ENCODE results near the gene CD27.

CD27 gene

GRCh38 chr12:6434205-6435140 lies 10.3 kb upstream of the CD27 start:
- no peak for TF ChIP-seq CTCF (IDR thresholded peaks at IDR 0.05; ENCODE audit: control extremely low read depth, extremely low read depth, low read depth, missing control alignments)
- CTCF ChIA-PET, result interaction anchor here (0.8 to 3.8 kb wide), 10 partner anchors 10 to 120 kb away, joined by 3 to 22 read pairs (median 6); partner anchors contain the start of gene CD27
- DNase-seq (ENCODE audit: extremely low spot score), result no peak
- POLR2A ChIA-PET, result interaction anchor here (0.6 to 1.6 kb wide), 6 partner anchors 13 to 104 kb away, joined by 3 to 4 read pairs (median 4); partner anchors contain the start of genes TAPBPL and VAMP1

GRCh38 chr12:6435961-6436715 lies 8.6 kb upstream of the CD27 start:
- no peak for TF ChIP-seq CTCF (IDR thresholded peaks at IDR 0.05; ENCODE audit: control extremely low read depth, extremely low read depth, low read depth, missing control alignments)
- POLR2A ChIA-PET, result no interaction called here
- CTCF ChIA-PET, result interaction anchor here (1.0 to 1.5 kb wide), 5 partner anchors 9 to 29 kb away, joined by 3 to 7 read pairs (median 4); partner anchors contain the start of gene CD27
- no peak for DNase-seq (ENCODE audit: extremely low spot score)

GRCh38 chr12:6437586-6437985 lies 7.2 kb upstream of the CD27 start:
- ChIA-PET POLR2A (no interaction called here), CTCF (interaction anchor here (1.1 to 4.2 kb wide), 4 partner anchors 15 to 100 kb away, joined by 3 to 28 read pairs (median 4); no protein-coding TSS in a partner anchor)
- DNase-seq (ENCODE audit: extremely low spot score), result no peak
- no peak for TF ChIP-seq CTCF (IDR thresholded peaks at IDR 0.05; ENCODE audit: control extremely low read depth, extremely low read depth, low read depth, missing control alignments)

GRCh38 chr12:6438345-6438744 lies 6.4 kb upstream of the CD27 start:
- DNase-seq (ENCODE audit: extremely low spot score), result no peak
- no peak for TF ChIP-seq CTCF (IDR thresholded peaks at IDR 0.05; ENCODE audit: control extremely low read depth, extremely low read depth, low read depth, missing control alignments)
- CTCF ChIA-PET, result interaction anchor here (1.4 to 4.2 kb wide), 5 partner anchors 15 to 99 kb away, joined by 3 to 28 read pairs (median 6); no protein-coding TSS in a partner anchor
- POLR2A ChIA-PET, result no interaction called here

GRCh38 chr12:6440391-6440790 lies 4.4 kb upstream of the CD27 start:
- DNase-seq (ENCODE audit: extremely low spot score), result no peak
- TF ChIP-seq CTCF (IDR thresholded peaks at IDR 0.05; ENCODE audit: control extremely low read depth, extremely low read depth, low read depth, missing control alignments), result no peak
- ChIA-PET CTCF (interaction anchor here (0.7 to 4.2 kb wide), 5 partner anchors 10 to 97 kb away, joined by 3 to 28 read pairs (median 4); no protein-coding TSS in a partner anchor), POLR2A (no interaction called here)

- no peak for TF ChIP-seq CTCF (IDR thresholded peaks at IDR 0.05; ENCODE audit: control extremely low read depth, extremely low read depth, low read depth, missing control alignments)
- ChIA-PET CTCF (interaction anchor here (1.0 to 12.1 kb wide), 8 partner anchors 8 to 96 kb away, joined by 3 to 91 read pairs (median 7); partner anchors contain the start of gene TAPBPL), POLR2A (interaction anchor here (0.7 to 1.5 kb wide), 7 partner anchors 9 to 91 kb away, joined by 3 to 7 read pairs (median 4); partner anchors contain the start of genes TAPBPL and VAMP1)
- DNase-seq (ENCODE audit: extremely low spot score), result no peak
These were observed 1.9 kb upstream of the CD27 start for GRCh38 chr12:6442836-6443235.
